ENCODE results near the gene DLL1. TPM values are rescaled to one million over a fixed set of nuclear protein-coding genes. Genes with fewer than 3 reads are reported as not detected.
A peak's percentile ranks its signal among the peaks of the same experiment; 100 is the strongest.
"Not testable (repeated sequence)": the region's sequence is repeated elsewhere in the genome, so short reads cannot be mapped to it uniquely, and the experiment has no call there.

Gene DLL1
- total RNA-seq: 10 to 100 TPM; 14.2 to 15.9 TPM
- polyA plus RNA-seq: 1 to 10 TPM in 2 of 3 donors, under 1 TPM in 1; 0.34 to 1.5 (median 1.2) TPM
- total RNA-seq: 4.9 to 22.3 (median 10.6) reads per million in 6 experiments

DNA sequence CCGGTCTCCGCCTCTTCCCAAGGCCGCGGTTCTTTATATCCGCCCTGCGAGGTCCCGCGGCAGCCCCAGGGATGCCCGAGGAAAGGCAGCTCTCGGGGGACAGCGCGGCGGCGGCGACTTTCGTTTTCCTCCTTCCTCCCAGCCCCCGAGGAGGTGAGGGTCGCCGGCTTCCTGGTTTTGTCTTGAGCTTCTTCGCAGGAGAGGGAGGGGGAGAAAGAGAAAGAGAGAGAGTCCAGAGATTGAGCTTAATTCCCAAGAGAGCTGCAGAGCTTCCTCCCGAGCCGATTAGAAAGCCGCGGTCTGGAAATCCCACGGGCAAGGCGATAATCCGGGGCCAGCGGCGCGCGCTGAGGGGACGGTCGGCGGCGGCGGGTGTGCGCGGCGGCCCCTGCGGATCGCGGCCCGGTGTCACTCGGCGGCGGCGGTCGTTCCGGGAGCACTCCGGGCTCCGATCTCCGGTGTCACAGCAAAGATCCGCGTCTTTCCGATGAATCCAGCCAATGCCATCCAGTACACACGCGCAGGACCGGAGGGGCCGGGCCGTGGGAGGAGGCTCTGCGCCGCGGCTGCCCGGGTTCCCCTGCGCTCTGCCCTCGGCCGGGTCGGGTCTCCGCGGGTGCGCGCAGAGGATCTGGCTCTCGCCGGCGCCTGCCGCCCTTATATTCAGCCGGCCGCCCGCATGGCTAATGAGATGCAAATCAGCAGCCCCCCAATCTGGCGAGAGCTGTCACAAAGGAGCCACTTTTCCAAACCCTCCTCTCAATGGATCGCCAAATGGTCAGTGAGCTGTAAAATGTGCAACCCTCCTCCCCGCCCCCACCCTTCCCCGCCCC lies at the start of gene DLL1:
DLL1 (minus strand) TSS at position 783 of the 833 bp plus-strand sequence. CDS start 939 bp downstream, outside the sequence.
- Mint-ChIP-seq H3K27me3 (peaks cover 0 to 24% (median 10%) of the 10 kb centered on the region in 5 donors), H3K36me3 (peaks cover 0 to 15% (median 4%) of the 10 kb centered on the region in 3 donors), H3K9me3 (no peaks in the 10 kb centered on the region), H3K27ac (peak within 1 kb of the TSS; percentile 66 to 93 (median 84)), H3K4me3 (peak within 1 kb of the TSS; percentile 89 to 99 (median 94)), H3K4me1 (peaks cover 32 to 58% (median 48%) of the 10 kb centered on the region in 4 donors)
- ATAC-seq (peak; percentile 31 to 33), DNase-seq (peak in 6 of 10 donors; percentile 44 to 52 (median 49))
- POLR2A ChIA-PET: interaction anchor here (0.8 to 6.5 kb wide), 13 partner anchors 10 to 422 kb away, joined by 3 to 61 read pairs (median 4); no protein-coding TSS in a partner anchor

GRCh38 chr6:170335199-170335598 lies 44.3 kb upstream of the DLL1 start:
- H3K4me1 Mint-ChIP-seq: peaks cover 37 to 52% (median 48%) of the 10 kb centered on the region in 4 donors
- POLR2A ChIA-PET, H3K4me3 Mint-ChIP-seq, H3K27ac Mint-ChIP-seq, H3K9me3 Mint-ChIP-seq, ATAC-seq, H3K27me3 Mint-ChIP-seq, DNase-seq: not testable (repeated sequence)
- H3K36me3 Mint-ChIP-seq: peaks cover 19 to 86% (median 47%) of the 10 kb centered on the region in 3 donors

GRCh38 chr6:170329321-170329720 lies 38.4 kb upstream of the DLL1 start:
- H3K4me3 Mint-ChIP-seq: no peak overlapping the region
- POLR2A ChIA-PET: no interaction called here
- peak overlapping the region in 3 of 10 donors; percentile 18 to 84 (median 31) for H3K27ac Mint-ChIP-seq

DNA sequence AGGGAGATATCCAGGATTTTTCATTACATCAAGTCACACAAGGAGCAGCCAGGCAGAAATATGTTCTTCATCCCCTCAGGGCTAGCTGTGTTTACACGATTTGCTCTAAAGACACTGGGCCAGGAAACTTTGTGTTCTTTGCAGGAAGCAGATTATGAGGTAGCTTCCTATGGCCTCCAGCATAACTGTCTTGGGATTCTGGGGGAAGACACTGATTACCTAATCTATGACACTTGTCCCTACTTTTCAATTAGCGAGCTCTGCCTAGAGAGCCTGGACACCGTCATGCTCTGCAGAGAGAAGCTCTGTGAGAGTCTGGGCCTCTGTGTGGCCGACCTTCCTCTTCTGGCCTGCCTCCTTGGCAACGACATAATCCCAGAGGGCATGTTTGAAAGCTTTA lies 26.8 kb upstream of the DLL1 start:
- H3K27me3 Mint-ChIP-seq: no peaks in the 10 kb centered on the region
- H3K9me3 Mint-ChIP-seq: no peaks in the 10 kb centered on the region
- no peak for DNase-seq
- peaks cover 34 to 71% (median 63%) of the 10 kb centered on the region in 4 donors for H3K4me1 Mint-ChIP-seq
- H3K27ac Mint-ChIP-seq: peak overlapping the region in 2 of 10 donors; percentile 7 to 20
- ATAC-seq: no peak
- POLR2A ChIA-PET: interaction anchor here (0.8 kb wide), 1 partner anchor 11 kb away, joined by 4 read pairs; the partner anchor contains the start of gene FAM120B
- H3K36me3 Mint-ChIP-seq: peaks cover 8 to 74% (median 10%) of the 10 kb centered on the region in 3 donors
- H3K4me3 Mint-ChIP-seq: peak overlapping the region in 1 of 10 donors; percentile 54

More at GRCh38 chr6:170329321-170329720, 38.4 kb upstream of the DLL1 start:
- peaks cover 20 to 91% (median 48%) of the 10 kb centered on the region in 3 donors for H3K36me3 Mint-ChIP-seq
- H3K27me3 Mint-ChIP-seq: no peaks in the 10 kb centered on the region
- DNase-seq (no peak), ATAC-seq (no peak)
- peaks cover 9 to 29% (median 18%) of the 10 kb centered on the region in 4 donors for H3K4me1 Mint-ChIP-seq
- no peaks in the 10 kb centered on the region for H3K9me3 Mint-ChIP-seq

- POLR2A ChIA-PET: interaction anchor here (0.8 kb wide), 1 partner anchor 10 kb away, joined by 4 read pairs; the partner anchor contains the start of gene FAM120B
- Mint-ChIP-seq H3K27ac (peak overlapping the region in 2 of 10 donors; percentile 20 to 23), H3K4me1 (peaks cover 31 to 69% (median 64%) of the 10 kb centered on the region in 4 donors), H3K36me3 (peaks cover 8 to 71% (median 10%) of the 10 kb centered on the region in 3 donors), H3K9me3 (no peaks in the 10 kb centered on the region), H3K4me3 (peak overlapping the region in 1 of 10 donors; percentile 29), H3K27me3 (no peaks in the 10 kb centered on the region)
- DNase-seq: no peak
- no peak for ATAC-seq
Observed at GRCh38 chr6:170317076-170317475, 26.2 kb upstream of the DLL1 start.

DNA sequence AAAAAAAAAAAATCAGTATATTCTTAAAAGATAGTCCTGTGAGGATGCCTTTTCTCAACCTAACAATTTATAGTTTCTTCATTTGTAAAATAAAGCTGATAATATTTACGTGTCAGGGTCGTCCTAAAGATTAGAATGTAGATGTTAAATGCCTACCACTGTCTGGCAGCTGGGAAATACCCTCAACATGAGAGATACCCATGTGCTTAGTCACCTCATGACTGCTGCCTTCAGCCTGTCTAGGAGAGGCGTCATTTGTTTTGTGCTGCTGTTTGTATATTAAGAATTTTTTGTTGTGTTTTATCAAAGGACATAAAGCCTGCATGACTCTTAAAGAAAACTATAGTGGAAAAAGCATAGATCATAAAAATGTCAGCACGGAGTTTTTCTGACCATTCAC lies 25.2 kb upstream of the DLL1 start:
- Mint-ChIP-seq H3K4me3 (no peak overlapping the region), H3K9me3 (no peaks in the 10 kb centered on the region), H3K4me1 (peaks cover 33 to 75% (median 67%) of the 10 kb centered on the region in 4 donors), H3K27ac (peak overlapping the region in 2 of 10 donors; percentile 20 to 26), H3K27me3 (no peaks in the 10 kb centered on the region), H3K36me3 (peaks cover 8 to 70% (median 10%) of the 10 kb centered on the region in 3 donors)
- ATAC-seq: peak; percentile 35 to 38
- DNase-seq: no peak
- POLR2A ChIA-PET: interaction anchor here (0.7 kb wide), 1 partner anchor 30 kb away, joined by 3 read pairs; no protein-coding TSS in a partner anchor

DNA sequence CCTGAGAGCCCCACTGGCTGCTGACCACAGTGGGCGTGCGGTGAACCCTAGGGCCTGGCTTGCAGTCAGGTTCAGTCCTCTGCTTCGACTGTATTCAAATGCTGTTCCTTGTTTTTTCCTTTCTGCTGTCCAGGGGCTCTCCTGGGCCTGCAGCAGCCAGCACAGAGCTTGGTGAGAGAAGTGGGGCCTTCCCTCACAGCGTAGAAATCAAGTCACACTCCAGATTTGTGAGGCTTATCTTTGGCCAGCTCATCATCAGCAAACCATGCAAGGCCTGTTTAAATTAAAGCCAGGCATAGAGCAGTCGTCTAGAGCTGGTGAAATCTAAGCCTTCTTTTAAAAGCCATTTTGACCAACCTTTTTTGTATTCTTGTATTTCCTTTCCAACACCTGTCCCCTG lies 24.1 kb upstream of the DLL1 start:
- Mint-ChIP-seq H3K27me3 (no peaks in the 10 kb centered on the region), H3K36me3 (peaks cover 8 to 65% (median 10%) of the 10 kb centered on the region in 3 donors), H3K27ac (peak overlapping the region in 1 of 10 donors; percentile 71), H3K4me3 (no peak overlapping the region), H3K9me3 (no peaks in the 10 kb centered on the region), H3K4me1 (peaks cover 33 to 76% (median 68%) of the 10 kb centered on the region in 4 donors)
- POLR2A ChIA-PET: no interaction called here
- ATAC-seq (no peak), DNase-seq (no peak)

DNA sequence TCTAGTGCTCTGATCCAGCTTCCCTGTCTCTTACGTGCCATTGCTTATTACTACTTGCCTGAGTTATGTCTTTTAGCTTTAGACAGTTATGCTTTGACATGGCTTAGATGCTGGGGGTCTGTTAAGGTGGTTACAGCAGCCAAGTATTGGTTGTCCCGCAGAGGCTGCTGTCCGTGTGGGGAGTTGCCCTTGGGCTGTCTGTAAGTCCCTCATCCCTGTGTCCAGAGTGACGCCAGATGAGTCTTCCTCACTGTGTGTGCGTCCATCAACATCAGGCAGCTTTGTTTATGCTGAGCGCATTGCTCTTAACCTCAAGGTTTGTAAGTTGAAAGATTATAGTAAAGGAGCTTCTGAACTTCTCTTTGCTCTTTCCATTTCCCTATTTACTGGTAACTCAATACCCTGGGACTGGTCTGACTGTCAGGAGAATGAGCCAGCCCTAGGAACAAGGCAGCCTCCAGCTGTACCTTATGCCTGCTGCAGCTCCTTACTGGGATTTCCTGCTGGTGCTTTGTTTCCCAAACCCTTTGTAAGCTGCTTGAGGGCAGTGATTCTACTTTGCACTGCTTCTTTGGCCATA lies 22.9 kb upstream of the DLL1 start:
- Mint-ChIP-seq H3K27ac (peak overlapping the region in 3 of 10 donors; percentile 1 to 51 (median 17)), H3K36me3 (peaks cover 8 to 53% (median 10%) of the 10 kb centered on the region in 3 donors), H3K9me3 (no peaks in the 10 kb centered on the region), H3K4me3 (peak overlapping the region in 2 of 10 donors; percentile 25 to 43), H3K27me3 (no peaks in the 10 kb centered on the region), H3K4me1 (peaks cover 33 to 74% (median 67%) of the 10 kb centered on the region in 4 donors)
- DNase-seq (no peak), ATAC-seq (no peak)
- POLR2A ChIA-PET: interaction anchor here (0.6 kb wide), 1 partner anchor 12 kb away, joined by 4 read pairs; no protein-coding TSS in a partner anchor

- POLR2A ChIA-PET: interaction anchor here (0.6 kb wide), 1 partner anchor 13 kb away, joined by 4 read pairs; no protein-coding TSS in a partner anchor
- peak overlapping the region in 2 of 10 donors; percentile 15 to 56 for H3K27ac Mint-ChIP-seq
- H3K4me3 Mint-ChIP-seq: peak overlapping the region in 2 of 10 donors; percentile 27 to 50
- no peaks in the 10 kb centered on the region for H3K9me3 Mint-ChIP-seq
- DNase-seq (no peak), ATAC-seq (no peak)
- peaks cover 40 to 83% (median 73%) of the 10 kb centered on the region in 4 donors for H3K4me1 Mint-ChIP-seq
- no peaks in the 10 kb centered on the region for H3K27me3 Mint-ChIP-seq
- H3K36me3 Mint-ChIP-seq: peaks cover 7 to 50% (median 8%) of the 10 kb centered on the region in 3 donors
Observed at GRCh38 chr6:170312876-170313275, 22.0 kb upstream of the DLL1 start.

DNA sequence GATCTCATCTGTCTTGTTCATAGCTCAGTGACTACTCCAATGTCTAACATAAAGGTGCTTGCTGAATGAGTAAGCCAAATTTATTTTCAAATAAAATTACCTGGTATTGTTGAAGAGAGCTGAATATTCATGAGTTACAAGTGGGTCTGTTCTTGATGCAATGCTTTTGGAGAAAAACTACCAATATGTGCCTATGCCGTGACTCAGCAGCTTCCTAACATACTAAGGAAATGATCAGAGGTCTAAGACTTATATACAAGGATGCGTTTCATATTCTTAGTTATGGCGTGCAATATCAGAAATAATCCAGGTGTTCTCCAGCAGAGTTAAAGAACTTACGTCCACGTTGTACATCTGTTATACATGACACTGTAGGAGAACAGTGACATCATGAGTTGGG lies 20.8 kb upstream of the DLL1 start:
- Mint-ChIP-seq H3K4me1 (peaks cover 45 to 86% (median 76%) of the 10 kb centered on the region in 4 donors), H3K27me3 (no peaks in the 10 kb centered on the region), H3K27ac (peak overlapping the region in 1 of 10 donors; percentile 61), H3K9me3 (no peaks in the 10 kb centered on the region), H3K4me3 (peak overlapping the region in 3 of 10 donors; percentile 2 to 48 (median 19)), H3K36me3 (peaks cover 0 to 40% (median under 1%) of the 10 kb centered on the region in 3 donors)
- ATAC-seq: no peak
- no peak for DNase-seq
- POLR2A ChIA-PET: interaction anchor here (0.9 kb wide), 1 partner anchor 39 kb away, joined by 3 read pairs; no protein-coding TSS in a partner anchor

GRCh38 chr6:170308761-170309160 lies 17.9 kb upstream of the DLL1 start:
- DNase-seq (no peak), ATAC-seq (no peak)
- Mint-ChIP-seq H3K36me3 (peaks cover 0 to 27% (median 0%) of the 10 kb centered on the region in 3 donors), H3K4me1 (peaks cover 39 to 69% (median 61%) of the 10 kb centered on the region in 4 donors), H3K4me3 (peak overlapping the region; percentile 67 to 99 (median 96)), H3K27ac (peak overlapping the region in 8 of 10 donors; percentile 3 to 98 (median 48)), H3K27me3 (peaks cover 0 to 5% (median 0%) of the 10 kb centered on the region in 5 donors), H3K9me3 (no peaks in the 10 kb centered on the region)
- POLR2A ChIA-PET: interaction anchor here (1.3 to 3.0 kb wide), 2 partner anchors 36 to 219 kb away, joined by 3 to 25 read pairs; no protein-coding TSS in a partner anchor
